Fibroblast of the conjunctiva (primary cell): Measurements from ENCODE around the gene IL34.
"Not testable (repeated sequence)": the region's sequence is repeated elsewhere in the genome, so short reads cannot be mapped to it uniquely, and the experiment has no call there.

Source experiments
- DNase-seq: peaks from one replicate; pipeline ENCODE4 v3.0.0-alpha.2; 2010; ENCODE audit warnings: low read depth

IL34 gene

DNA sequence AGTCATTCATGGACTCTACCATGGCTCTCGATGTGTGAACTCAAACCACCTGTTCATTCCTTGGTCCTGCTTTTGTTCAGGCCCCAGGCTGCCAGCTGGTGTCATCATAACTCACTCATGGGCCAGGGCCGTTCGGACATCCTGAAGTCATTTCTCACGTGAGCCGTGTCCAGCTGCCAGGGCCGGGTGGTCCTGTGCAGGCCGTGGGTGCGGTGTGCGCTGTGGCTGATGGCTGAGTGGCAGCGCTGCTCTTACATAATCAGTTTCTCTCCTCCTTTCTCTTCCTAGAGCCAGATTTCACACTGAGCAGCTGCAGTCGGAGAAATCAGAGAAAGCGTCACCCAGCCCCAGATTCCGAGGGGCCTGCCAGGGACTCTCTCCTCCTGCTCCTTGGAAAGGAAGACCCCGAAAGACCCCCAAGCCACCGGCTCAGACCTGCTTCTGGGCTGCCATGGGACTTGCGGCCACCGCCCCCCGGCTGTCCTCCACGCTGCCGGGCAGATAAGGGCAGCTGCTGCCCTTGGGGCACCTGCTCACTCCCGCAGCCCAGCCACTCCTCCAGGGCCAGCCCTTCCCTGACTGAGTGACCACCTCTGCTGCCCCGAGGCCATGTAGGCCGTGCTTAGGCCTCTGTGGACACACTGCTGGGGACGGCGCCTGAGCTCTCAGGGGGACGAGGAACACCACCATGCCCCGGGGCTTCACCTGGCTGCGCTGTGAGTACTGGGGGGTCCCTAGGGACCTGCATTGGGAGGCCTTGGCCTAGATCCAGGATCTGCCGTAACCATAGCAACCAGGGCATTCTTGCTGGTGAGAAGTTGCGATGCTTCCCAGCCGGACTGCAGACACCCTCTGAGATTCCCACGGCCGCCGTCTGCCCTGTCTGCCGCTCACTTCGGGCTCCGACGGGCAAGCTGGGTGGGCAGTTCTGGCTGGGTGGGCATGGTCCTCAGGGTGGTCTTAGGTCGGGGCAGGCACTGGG lies at the start of gene IL34:
Gene IL34, plus strand, starts transcription at position 300 of the 982 bp plus-strand sequence. Its CDS starts 389 bp downstream, at position 689.
- no peak for DNase-seq

DNA sequence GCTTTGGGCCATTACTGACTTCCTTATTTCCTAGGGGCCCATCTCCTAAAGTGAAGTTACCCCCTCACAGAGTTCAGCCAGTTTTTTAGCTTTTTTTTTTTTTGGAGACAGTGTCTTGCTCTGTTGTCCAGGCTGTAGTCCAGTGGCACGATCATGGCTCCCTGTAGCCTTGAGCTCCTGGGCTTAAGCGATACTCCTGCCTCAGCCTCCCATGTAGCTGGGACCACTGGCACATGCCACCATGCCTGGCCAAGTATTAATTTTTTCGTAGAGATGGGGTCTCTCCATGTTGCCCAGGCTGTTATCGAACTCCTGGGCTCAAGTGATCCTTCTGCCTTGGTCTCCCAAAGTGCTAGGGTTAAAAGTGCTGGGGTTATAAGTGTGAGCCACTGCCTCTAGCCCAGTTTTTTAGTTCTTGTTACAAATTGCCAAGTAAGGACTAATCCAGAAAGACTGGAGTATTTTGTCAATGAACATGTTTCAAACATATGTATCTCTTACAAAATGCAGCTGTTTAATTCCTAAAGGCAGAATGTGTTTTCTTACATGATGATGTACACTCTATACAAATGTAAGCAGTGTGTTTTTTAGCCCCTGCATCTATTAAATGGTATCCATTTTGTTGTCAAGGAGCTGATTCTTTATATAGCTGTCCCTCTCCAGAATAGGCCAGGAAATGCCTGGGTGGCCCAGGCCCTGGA lies 49.1 kb upstream of the IL34 start:
- DNase-seq: no peak

DNA sequence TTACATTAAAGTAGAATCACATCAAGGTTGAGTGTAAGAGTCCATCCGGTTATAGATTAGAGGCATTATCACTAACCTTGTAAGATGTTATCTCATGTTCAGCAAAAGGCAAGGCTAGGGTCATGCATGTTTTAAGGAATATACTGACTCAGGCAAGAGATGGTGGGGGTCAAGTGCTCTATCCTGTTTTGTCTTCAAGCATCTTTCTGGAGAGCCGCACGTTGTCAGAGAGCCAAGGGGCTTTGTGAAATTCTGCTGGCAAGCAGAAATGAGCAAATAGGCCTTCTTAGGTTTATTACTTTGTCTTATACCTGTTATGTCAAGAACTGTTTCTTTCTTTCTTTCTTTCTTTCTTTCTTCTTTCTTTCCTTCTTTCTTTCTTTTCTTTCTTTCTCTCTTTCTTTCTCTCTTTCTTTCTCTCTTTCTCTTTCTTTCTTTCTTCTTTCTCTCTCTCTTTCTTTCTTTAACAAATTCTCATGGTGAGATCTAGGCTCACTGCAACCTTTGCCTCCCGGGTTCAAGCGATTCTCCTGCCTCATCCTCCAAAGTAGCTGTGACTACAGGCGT lies 47.3 kb upstream of the IL34 start:
- no peak for DNase-seq

DNA sequence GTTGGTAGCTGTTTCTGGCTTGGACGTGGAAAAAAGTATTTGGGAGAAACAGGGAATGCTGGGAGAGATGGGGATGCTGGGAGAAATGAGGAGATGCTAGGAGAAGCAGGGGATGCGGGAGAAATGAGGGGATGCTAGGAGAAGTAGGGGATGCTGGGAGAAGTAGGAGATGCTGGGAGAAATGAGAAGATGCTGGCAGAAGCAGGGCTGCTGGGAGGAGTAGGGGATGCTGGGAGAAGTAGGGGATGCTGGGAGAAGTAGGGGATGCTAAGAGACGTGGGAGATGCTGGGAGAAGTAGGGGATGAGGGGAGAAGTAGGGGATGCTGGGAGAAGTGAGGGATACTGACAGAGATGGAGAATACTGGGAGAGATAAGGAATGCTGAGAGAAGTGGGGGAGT lies 45.6 kb upstream of the IL34 start:
- DNase-seq: no peak

DNA sequence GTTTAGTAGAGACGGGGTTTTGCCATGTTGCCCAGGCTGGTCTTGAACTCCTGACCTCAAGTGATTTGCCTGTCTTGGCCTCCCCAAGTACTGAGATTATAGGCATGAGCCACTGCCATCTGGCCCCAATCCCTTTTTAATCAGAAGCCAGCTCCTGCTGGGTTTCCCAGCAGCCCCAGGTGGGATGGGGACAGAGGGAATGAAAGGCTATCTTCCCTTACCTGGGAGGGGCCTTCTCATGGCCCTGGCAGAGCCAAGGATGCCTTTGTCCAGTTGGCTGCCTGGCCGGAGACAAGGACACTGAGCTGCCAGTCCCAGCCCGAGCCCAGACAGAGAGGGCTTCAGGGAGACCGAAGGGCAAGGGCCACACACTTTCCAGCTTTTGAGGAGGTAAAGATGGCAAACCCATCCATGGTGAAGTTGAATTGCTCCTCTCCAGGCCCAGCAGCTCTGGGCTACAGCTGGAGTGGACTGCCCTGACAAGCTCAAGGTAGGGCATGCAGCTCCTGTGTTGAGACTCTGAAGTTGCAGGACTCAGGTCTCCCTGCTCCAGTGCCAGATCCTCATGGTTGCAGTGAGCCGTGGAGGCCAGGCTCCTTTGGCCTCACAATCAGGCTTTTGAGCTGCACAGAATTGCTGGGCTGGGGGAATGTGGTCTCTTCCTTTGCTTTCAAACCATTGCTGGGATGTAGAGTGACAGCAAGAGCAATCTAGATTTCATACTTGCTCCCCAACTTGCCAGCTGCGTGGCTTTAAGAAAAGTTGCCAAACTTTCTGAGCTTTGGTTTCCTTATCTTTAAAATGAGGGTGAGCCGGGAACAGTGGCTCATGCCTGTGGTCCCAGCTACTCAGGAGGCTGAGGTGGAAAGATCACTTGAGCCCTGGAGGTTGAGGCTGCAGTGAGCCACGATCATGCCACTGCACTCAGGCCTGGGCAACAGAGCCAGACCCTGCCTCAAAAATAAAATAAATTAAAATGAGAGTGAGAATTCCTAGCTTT lies 44.5 kb upstream of the IL34 start:
- DNase-seq: no peak

DNA sequence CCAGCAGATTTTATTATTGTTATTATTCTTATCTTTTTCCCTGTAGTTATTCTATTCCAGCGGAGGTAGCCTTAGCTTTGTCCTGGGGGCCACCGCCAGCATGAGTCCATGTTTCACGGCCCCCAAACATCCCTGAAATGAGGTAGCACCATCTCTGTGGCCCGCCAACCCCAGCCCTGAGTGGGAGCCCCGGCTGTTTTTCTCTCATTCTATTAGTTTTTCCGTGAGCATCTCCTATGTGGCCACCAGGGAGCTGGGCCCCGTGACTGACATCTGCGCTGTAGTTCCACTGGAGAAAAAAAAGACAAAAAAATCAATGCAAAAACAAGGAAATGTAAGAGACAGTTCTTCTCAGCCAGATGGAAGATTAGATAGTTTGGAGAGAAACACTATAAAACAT lies 43.5 kb upstream of the IL34 start:
- no peak for DNase-seq

DNA sequence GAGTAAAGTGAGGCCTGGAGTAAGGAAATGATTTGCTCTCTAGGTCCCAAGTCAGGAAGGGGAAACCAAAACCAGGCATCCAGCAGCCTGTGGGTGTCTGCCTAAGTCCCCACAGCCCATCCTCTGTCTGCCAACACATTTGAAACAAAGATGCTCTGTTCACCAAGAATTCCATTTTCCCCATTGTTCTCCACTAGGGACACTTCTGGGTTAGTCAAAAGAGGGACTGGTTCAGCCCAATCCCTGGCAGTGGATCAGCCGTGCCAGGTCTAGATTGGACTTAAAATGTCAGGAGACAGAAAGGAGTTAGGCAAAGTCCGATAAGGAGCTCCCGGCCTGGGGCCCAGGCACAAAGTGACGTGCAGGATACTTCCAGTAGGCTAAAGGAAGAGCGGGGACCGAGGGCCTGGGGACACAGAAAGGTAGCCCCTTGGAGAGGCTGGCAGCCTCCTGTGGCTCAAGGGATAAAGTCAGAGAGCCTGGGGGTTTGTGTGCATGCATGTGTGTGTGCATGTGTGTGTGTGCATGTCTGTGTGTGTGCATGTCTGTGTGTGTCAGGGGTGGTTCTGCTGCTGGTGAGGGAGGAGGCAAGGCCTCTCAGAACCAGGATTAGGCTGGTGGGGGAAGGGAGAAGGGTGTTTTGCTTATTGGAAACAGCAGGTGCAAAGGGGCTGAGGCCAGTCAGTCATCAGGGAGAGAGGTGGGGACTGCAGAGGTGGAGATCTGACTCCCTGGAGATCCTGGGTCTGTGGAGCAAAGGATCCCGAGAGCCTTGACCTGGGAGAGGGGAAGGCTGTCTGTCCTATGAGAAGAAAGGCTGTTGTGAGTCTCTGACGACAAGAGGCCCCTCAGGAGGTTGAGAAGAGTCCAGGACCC lies 41.7 kb upstream of the IL34 start:
- DNase-seq: no peak

DNA sequence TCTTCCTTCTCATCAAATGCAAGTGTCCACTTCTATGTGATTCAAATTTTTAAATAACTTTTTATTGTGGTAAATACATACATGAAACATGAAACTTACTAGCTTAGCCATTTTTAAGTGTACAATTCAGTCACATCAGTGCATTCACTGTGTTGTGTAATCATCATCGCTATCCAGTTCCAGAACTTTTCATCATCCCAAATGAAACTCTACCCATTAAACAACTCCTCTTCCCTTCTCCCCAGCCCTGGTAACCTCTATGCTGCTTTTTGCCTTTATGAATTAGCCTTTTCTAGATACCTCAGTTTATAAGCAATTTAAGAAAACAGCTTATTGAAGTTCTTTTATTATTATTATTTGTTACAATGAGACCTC lies 41.1 kb upstream of the IL34 start:
- DNase-seq: no peak

DNA sequence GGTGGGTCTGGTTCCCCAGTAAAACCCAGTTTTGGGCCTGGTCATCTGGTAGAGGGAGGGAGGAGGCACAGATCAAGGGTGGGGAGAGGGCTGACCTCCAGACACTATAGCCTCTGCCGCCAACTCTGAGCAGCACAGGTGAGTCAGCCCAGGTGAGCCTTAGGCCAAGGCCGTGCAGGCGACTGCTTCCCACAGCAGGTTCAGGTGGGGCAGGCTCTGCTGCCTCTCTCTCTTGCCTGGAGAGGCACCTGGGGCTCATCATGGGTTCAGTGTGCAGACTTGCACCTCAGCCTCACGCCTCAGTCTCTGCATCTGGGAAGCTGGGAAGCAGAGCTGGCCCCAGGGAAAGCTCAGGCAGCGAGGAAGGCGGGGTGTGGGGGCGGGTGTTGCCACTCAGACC lies 37.8 kb upstream of the IL34 start:
- DNase-seq: no peak

DNA sequence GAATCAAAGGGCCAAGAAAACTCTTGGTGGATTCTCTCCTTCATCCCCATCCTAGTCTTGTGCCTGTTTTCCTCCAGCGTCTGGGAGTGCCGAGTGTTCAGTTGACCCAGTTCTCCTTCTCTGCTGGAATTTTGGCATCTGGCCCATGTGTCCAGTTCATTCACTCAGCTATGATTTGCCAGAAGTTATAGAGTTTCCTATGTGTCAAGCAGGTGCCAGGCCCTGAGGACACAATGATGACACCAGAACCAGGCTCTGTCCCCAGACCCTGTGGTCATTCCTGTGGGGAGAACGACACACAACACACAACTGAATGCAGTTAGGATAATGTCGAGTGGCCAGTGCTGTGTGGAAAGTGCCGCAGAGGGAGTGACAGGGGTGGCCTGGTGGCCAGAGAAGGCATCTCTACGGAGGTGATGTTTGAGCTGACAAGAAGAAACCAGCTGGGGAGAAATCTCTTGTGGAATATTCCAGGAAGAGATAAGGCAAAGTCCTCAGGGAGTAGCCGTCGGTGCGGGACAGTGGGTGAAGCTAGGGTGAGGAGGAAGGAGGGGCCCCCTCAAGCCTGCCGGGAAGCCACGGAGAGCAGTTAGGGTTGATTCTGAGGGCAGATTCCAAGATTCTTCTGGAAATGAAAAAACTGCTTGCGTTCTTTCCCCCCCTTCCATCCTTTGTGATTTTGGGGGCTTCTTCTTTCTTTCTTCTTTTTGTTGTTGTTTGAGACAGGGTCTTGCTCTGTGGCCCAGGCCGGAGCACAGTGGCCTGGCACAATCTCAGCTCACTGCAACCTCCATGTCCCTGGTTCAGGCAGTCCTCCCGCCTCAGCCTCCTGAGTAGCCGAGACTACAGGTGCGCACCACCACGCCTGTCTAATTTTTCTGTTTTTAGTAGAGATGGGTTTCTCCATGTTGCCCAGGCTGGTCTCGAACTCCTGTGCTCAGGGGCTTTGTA lies 35.8 kb upstream of the IL34 start:
- no peak for DNase-seq

DNA sequence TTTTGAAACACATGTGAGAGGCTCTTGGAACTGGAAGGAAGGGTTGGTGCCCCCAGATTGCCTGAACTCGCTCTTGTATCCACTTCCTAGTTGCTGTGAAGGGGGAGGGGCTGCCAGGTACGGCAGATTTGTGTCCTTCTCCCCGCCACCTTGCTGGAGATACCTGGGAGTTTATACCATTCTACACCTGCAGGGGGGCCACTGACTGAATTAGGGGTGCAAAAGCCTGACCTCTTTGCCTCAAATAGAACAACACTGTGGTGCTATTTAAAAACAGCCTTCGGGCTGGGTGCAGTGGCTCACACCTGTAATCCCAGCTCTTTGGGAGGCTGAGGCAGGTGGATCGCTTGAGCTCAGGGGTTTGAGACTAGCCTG lies 35.1 kb upstream of the IL34 start:
- DNase-seq: no peak

DNA sequence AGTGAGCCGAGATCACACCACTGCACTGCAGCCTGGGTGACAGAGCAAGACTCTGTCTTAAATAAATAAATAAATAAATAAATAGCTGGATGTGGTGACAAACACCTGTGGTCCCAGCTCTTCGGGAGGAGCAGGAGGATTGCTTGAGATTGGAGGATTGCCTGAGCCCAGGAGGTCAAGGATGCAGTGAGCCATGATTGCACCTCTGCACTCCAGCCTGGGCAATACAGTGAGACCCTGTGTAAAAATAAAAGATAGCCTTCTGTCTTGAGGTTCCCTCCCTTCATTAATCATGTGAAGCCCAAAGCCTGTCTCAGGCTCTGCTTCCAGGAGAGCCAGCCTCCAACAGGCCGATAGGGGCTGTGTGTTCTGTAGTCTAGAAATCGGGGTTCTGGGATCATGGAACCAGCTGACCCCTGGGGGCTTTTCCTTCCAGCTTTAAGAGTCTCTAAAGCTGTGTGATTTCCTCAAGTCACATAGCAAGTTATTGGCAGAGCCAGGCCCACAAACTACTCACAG lies 34.5 kb upstream of the IL34 start:
- no peak for DNase-seq

DNA sequence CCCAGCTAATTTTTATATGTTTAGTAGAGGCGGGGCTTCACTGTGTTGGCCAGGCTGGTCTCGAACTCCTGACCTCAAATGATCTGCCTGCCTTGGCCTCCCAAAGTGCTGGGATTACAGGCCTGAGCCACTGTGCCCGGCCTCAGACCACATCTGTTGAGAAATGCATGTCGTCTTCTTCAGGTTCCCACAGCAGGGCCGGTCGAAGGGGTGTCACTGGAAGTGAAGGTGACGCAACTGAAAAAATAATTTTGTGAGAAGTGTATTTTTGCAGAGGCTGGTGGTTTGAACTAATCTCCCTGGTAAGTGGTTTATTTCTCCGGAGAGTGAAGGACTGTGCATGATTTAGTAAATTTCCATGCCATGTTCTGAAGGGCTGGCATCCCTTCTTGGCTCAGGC lies 33.4 kb upstream of the IL34 start:
- DNase-seq: no peak

DNA sequence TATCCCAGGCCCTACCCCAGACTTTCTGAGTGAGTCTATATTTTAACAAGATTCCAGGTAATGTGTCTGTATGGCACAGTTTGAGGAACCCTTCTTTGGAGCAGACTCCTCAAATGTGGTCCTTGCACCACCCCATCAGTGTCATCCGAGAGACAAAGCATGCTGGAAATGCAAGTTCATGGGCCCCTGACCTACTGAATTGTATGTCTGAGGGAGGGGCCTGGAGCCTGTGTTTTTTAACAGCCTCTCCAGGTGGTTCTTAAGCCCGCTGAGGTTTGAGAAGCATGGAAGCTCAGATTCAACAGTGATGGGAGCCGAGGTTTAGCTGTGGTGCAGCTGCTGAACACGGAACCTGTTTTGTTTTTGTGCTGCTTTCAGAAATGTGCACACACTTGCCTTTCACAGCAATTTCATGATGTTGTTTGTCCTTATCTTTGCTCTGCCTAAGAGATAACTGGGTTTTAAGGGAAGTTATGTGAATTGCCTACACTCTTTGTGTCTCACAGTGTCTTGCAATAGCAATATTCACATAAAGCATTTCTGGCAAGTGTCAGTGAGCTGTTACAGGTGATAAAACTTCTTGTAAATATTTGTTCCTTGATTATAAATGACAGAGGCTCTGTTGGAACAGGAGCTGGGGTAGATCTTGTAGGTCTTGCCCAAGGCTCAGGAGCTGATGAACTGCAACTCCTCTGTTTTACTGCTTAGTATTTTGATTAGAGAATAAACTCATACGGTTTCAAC lies 32.0 kb upstream of the IL34 start:
- no peak for DNase-seq

DNA sequence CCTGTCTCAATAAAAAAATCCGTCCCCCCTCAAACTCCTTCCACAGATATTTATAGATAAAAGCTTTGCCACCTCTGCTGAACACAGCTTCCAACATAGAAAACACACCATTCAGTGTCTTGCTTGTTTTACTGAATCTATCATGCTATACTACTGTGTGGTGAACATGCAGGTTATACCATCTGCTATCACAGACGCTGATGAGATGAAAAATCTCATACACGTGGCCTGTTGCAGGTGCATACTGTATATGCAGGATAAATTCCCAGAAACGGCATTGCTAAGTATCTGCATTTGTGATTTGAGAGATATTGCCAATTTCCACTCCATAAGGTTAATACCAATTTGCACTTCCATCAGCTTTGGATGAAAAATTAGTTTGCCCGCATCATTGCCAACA lies 30.4 kb upstream of the IL34 start:
- DNase-seq: no peak

DNA sequence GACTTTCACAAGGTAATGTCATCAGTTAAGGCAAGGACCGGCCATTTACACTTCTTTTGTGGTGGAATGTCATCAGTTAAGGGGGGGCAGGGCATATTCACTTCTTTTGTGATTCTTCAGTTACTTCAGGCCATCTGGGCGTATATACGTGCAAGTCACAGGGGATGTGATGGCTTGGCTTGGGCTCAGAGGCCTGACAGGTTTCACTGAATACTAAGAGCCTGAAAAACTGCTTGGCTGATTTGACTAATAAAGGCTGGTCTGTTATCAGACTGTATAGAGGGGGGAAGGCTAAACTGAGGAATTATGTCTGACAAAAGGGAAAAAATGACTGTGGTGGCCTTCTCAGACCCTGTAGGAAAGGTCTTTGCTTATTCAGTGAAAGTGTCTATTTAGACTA lies 24.5 kb upstream of the IL34 start:
- not testable (repeated sequence) for DNase-seq

DNA sequence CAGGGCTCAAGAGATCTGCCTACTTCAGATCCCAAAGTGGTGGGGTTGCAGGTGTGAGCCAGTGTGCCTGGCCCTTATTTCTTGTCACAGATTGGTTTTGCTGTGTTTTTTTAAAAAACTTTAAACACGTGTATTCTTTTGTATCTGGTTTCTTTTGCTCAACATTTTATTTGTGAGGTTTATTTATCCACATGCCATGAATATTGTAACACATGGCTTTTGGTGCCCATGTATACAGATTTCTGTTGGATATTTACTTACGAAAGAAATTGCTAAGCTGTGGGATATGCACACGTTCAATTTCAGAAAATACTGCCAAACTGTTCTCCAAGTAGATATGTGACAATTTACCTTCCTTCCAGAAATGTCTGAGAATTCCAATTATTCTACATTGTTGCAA lies 18.7 kb upstream of the IL34 start:
- DNase-seq: no peak

DNA sequence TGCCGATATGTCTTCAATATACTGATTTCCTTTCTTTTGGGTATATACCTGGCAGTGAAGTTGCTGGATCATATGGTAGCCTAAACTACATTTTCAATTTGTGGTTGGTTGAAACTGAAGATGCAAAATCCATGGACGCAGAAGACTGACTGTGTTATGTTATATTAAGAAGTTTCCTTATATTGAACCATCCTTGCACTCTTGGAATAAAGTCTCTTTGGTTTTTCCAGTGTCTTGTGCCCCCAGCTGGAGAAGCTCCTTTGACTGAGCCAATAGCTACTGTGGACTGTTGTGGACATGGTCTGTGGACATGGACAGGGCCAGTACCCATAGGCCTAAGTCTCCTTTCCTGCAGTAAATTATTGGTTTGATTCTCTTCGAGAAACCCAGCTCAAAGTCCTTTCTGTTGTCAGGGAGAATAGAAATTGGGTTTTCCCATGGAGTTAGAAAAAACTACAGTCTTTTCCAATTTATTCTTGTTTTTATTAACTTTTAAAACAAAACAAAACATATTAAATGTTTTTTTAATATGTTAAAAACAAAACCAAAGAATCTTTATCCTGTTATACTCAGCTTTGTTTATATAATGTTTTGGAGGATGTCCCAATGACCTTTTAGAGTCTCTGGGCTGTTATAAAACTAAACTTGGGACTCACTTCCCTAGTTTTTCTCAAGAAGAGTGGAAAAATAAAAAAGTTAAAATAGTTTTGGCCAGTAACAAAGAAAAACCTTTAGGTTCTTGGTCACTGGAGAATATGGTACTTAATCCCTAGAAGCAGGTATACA lies 15.2 kb upstream of the IL34 start:
- no peak for DNase-seq
